Gastroesophageal sphincter (tissue), 4 donors: ENCODE data around the gene INTS7. TPM values are rescaled to one million over a fixed set of nuclear protein-coding genes. Genes with fewer than 3 reads are reported as not detected.

ENCODE experiments used
- ATAC-seq: fragments of 150-250 bp; one replicate; pipeline ENCODE4 v1.9.1; 2016; ENCODE audit warnings: mild to moderate bottlenecking, moderate library complexity
- H3K27ac ChIP-seq, 4 donors: fragments of 200-600 bp; sonication (generic) in 3 of 4; 1 replicate in 3 of 4; 2 replicates in 1 of 4; pipeline ENCODE4 v1.5.1; 2016 to 2019
- H3K27me3 ChIP-seq: fragments of 200-600 bp; sonication (generic); one replicate; pipeline ENCODE4 v1.5.1; 2019
- H3K36me3 ChIP-seq, 2 donors: fragments of 200-600 bp; sonication (generic); one replicate each; pipeline ENCODE4 v1.5.1; 2019; ENCODE audit warnings: control low read depth in 1 of 2
- H3K4me1 ChIP-seq, 3 donors: fragments of 200-600 bp; sonication (generic); 1 replicate in 2 of 3; 2 replicates in 1 of 3; pipeline ENCODE4 v1.5.1; 2016 to 2019; ENCODE audit warnings: control low read depth in 2 of 3
- H3K4me3 ChIP-seq, 2 donors: fragments of 200-600 bp; sonication (generic); one replicate each; pipeline ENCODE4 v1.5.1; 2019; ENCODE audit warnings: mild to moderate bottlenecking in 1 of 2, moderate library complexity in 1 of 2
- H3K9me3 ChIP-seq, 3 donors: fragments of 200-600 bp; sonication (generic); one replicate each; pipeline ENCODE4 v1.5.1; 2017 to 2019; ENCODE audit warnings: control low read depth in 2 of 3
- CTCF ChIP-seq, 4 experiments: fragments of 200-600 bp in 2 of 4; fragments of 450-650 bp in 2 of 4; sonication (generic) in 1 of 4; IDR thresholded peaks; one replicate each; pipeline ENCODE4 v1.5.1; 2017 to 2019; ENCODE audit warnings: antibody characterized with exemption in 4 of 4, mild to moderate bottlenecking in 2 of 4, moderate library complexity in 2 of 4
- EP300 ChIP-seq: sonication (generic); formaldehyde crosslinking; IDR thresholded peaks from one replicate; pipeline ENCODE4 v1.6.1; 2017; ENCODE audit warnings: antibody characterized with exemption, mild to moderate bottlenecking
- POLR2A ChIP-seq, 2 donors: fragments of 450-650 bp; IDR thresholded peaks; one replicate each; pipeline ENCODE4 v1.6.1; 2017; ENCODE audit warnings: antibody characterized with exemption in 2 of 2, mild to moderate bottlenecking in 2 of 2, moderate library complexity in 1 of 2
- POLR2AphosphoS5 ChIP-seq: sonication (generic); formaldehyde crosslinking; IDR thresholded peaks from one replicate; pipeline ENCODE4 v1.6.1; 2017; ENCODE audit warnings: antibody characterized with exemption
- WGBS, 2 donors: methylation state at CpG; one replicate each; pipeline ENCODE4 v1.1.5; 2018; ENCODE audit warnings: low coverage in 1 of 2; 5-methylcytosine and 5-hydroxymethylcytosine counted together
- total RNA-seq, 4 donors: library from RNA; depleted of rRNA; stranded (reverse); fragments of >200 nt; gene quantifications; one replicate each; pipeline ENCODE4 v1.1.0, GENCODE V29; 2016

The INTS7 gene
- total RNA-seq, 4 donors from 2014 or later = 6.1 to 14.2 (median 8.2) TPM

- ATAC-seq = no peak
- Histone ChIP-seq H3K36me3 (no peaks in the 10 kb centered on the region), H3K4me3 (no peak overlapping the region), H3K4me1 (no peaks in the 10 kb centered on the region), H3K27me3 (peaks cover 30% of the 10 kb centered on the region), H3K9me3 (no peaks in the 10 kb centered on the region), H3K27ac (no peak overlapping the region)
- no peak for TF ChIP-seq CTCF (IDR thresholded peaks at IDR 0.05)
- no peak for TF ChIP-seq POLR2AphosphoS5
- TF ChIP-seq POLR2A (IDR thresholded peaks at IDR 0.05) = no peak
- no peak for TF ChIP-seq EP300
- WGBS, 2 donors = 35 to 61% methylated on average over 3 to 7 of the region's 7 CpGs
Observed at GRCh38 chr1:211933946-211934714, 101.2 kb downstream of the INTS7 start.

- TF ChIP-seq POLR2A (IDR thresholded peaks at IDR 0.05) (no peak), POLR2AphosphoS5 (no peak), CTCF (IDR thresholded peaks at IDR 0.05) (no peak), EP300 (no peak)
Observed at GRCh38 chr1:211932933-211933254, 102.5 kb downstream of the INTS7 start.

GRCh38 chr1:211932231-211932932 is 103.0 kb downstream of the INTS7 start:
- no peak for ATAC-seq
- H3K27me3 ChIP-seq = peaks cover 30% of the 10 kb centered on the region
- TF ChIP-seq CTCF (IDR thresholded peaks at IDR 0.05) (no peak), POLR2AphosphoS5 (no peak), EP300 (no peak), POLR2A (IDR thresholded peaks at IDR 0.05) (no peak)

More at GRCh38 chr1:211932933-211933254, 102.5 kb downstream of the INTS7 start:
- Histone ChIP-seq H3K36me3 (no peaks in the 10 kb centered on the region), H3K4me1 (no peaks in the 10 kb centered on the region), H3K4me3 (no peak overlapping the region), H3K9me3 (no peaks in the 10 kb centered on the region), H3K27ac (no peak overlapping the region), H3K27me3 (peaks cover 30% of the 10 kb centered on the region)
- no peak for ATAC-seq

DNA sequence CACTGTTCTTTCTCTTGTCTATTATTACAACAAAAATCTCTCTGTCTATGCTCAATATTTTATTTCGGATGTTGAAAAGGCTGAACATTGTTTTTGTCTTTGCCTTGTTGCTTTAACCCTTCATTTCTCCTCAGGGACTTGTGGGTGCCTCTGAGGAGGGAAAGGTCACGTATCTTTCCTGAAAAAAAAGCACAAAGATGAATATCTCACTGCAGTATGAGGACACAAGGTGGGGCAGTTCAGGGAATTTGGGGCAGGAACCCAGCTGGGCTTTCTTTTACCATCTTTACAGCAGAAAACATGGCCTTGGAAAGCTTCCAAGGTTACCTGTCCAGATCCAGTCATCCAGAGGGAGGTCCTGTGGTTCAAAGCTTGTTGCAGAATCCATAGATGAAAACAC is 105.7 kb downstream of the INTS7 start:
- Histone ChIP-seq H3K27me3 (peaks cover 30% of the 10 kb centered on the region), H3K4me3 (no peak overlapping the region), H3K27ac (no peak overlapping the region), H3K36me3 (no peaks in the 10 kb centered on the region), H3K4me1 (no peaks in the 10 kb centered on the region), H3K9me3 (no peaks in the 10 kb centered on the region)
- 60 to 64% methylated on average over 1 to 2 of the region's 2 CpGs for WGBS, 2 donors
- TF ChIP-seq POLR2A (IDR thresholded peaks at IDR 0.05) = no peak
- TF ChIP-seq CTCF (IDR thresholded peaks at IDR 0.05) = no peak
- no peak for TF ChIP-seq POLR2AphosphoS5
- TF ChIP-seq EP300 = no peak
- ATAC-seq = no peak

More at GRCh38 chr1:211932231-211932932, 103.0 kb downstream of the INTS7 start:
- Histone ChIP-seq H3K4me3 (no peak overlapping the region), H3K27ac (no peak overlapping the region), H3K9me3 (no peaks in the 10 kb centered on the region), H3K36me3 (no peaks in the 10 kb centered on the region), H3K4me1 (no peaks in the 10 kb centered on the region)
- 53 to 63% methylated on average over 4 to 6 of the region's 9 CpGs for WGBS, 2 donors
